T follicular helper cell (primary cell): Measurements from ENCODE around the gene OTUB1.

Experiments used
- DNase-seq: peaks from one replicate; pipeline ENCODE4 v3.0.0-alpha.2; 2020; ENCODE audit warnings: low read depth

OTUB1 gene

DNA sequence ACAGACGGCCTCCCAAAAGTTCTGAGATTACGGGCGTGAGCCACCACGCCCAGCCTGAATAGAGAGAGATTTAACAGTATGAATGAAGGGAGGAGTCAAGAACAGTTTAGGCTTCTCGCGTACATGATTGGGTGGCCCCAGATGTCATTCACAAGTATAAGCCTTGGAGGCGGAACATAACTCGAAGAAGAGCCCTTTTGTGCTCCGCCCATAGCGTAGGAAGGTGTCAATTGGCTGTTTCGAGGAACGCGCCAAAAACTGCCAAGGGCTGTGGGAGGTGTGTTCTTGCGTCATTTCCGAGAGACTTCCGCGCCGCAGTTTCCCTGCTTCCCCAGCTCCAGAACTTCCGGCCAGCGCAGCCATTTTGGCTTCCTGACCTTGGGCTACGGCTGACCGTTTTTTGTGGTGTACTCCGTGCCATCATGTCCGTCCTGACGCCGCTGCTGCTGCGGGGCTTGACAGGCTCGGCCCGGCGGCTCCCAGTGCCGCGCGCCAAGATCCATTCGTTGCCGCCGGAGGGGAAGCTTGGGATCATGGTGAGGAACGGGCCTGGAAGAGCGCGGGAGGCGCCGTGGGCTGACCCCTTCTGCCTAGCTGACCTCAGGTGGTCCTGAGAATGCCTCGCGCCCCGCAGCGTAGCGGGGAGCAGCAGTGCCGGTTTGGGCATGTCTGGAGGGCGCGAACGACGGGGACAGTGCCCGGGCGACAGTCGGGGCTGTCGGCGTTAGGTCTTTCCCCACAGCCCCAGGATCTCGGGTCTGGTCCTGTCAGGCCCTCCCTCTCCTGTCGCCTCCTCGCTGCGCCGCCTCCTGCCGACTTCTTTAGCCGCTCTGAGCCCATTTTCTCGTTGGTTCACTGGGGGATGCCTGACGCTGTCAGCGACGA is 11.7 kb upstream of the OTUB1 start, which contains the start of gene COX8A:
COX8A (plus strand) TSS at position 362 of the 885 bp plus-strand sequence; CDS start at position 423, 61 bp downstream.
- peak; percentile 94 for DNase-seq

GRCh38 chr11:63978551-63979239 is 7.5 kb upstream of the OTUB1 start:
- DNase-seq, result no peak

DNA sequence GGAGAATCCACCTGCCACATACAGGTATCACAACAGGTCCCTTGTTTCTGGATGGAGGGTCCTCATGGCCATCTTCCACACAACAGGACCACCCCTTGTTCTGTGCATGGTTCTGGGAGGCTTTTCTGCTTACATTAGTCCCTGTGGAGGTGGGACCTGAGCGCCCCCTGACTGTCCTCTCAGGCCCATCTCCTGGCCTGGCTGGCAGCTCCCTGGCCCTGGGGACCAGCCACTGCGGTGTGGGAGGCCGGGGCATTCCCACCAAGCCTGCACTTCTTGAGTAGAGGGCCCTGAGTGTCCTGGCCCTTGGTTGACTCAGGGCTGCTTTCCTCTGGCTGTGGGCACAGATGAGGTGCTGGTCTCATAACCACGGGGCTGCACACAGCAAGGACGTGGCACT is 6.8 kb upstream of the OTUB1 start:
- no peak for DNase-seq

- DNase-seq, result peak; percentile 51
Measured at GRCh38 chr11:63985812-63986155, 454 bp upstream of the OTUB1 start.

DNA sequence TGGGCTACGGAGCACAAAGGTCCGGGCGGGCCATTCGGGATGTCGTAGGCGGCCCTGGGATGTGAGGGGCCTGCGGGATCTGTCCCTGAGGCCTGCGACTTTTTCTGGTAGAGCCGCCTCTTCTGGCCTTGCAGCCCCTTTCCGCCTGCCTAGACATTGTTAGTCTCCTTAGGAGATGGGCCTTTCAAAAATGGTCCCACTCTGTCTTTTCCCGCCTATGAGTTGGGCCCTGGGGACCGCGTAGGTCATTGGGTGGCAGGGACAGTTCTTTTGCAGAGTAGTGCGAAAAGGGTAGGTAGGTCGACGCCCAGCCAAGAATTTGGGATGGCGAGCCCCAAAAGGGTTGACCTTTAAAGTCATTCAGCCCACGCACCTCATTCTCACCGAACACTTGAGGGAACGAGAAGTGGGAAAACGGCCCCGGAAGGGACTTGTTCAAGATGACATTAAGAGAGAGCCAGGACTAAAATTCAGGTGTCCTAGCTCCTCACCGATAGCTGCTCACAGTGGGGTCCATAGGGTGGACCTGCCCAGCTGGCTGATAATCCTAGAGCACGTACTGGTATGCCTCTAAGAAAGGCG is 785 bp downstream of the OTUB1 start:
- DNase-seq, result no peak

DNA sequence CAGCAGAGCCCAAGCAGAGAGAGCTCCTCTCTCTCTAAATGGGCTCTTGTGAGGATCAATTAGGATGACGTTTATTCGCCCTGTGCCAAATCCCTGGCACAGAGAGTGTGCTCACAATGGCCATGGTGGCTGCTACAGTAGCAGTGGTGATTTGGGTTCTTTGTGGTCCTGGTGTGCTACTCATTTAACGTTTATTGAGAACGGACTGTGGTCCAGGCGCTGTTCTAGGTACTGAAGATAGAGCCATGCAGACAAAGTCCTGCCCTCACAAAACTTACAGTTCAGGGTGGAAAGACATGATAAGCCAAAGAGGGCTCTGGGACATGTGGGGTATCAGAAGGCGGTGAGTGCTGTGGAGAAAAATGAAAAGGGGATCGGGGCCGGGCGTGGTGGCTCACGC is 5.3 kb downstream of the OTUB1 start:
- DNase-seq, result no peak

GRCh38 chr11:63993100-63993499 is 6.9 kb downstream of the OTUB1 start:
- DNase-seq, result no peak

- DNase-seq, result no peak
Measured at GRCh38 chr11:63993993-63994392, 7.8 kb downstream of the OTUB1 start.

DNA sequence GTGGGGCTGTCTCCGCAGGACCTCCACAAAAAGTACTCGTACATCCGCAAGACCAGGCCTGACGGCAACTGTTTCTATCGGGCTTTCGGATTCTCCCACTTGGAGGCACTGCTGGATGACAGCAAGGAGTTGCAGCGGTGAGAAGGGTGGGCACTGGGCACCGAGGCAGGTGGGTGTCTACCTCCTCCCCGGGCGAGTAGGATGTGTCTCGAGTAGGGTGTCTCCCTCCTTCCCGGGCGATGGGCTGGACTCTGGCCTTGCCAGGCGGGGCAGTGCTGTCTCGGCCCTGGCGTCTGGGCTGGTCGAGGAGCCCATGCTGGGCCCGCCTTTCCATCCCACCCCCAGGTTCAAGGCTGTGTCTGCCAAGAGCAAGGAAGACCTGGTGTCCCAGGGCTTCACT is 10.3 kb downstream of the OTUB1 start:
- DNase-seq, result no peak

GRCh38 chr11:63997104-63997700 is 11.0 kb downstream of the OTUB1 start:
- DNase-seq, result no peak

- DNase-seq, result no peak
Measured at GRCh38 chr11:63997801-63998337, 11.6 kb downstream of the OTUB1 start.

DNA sequence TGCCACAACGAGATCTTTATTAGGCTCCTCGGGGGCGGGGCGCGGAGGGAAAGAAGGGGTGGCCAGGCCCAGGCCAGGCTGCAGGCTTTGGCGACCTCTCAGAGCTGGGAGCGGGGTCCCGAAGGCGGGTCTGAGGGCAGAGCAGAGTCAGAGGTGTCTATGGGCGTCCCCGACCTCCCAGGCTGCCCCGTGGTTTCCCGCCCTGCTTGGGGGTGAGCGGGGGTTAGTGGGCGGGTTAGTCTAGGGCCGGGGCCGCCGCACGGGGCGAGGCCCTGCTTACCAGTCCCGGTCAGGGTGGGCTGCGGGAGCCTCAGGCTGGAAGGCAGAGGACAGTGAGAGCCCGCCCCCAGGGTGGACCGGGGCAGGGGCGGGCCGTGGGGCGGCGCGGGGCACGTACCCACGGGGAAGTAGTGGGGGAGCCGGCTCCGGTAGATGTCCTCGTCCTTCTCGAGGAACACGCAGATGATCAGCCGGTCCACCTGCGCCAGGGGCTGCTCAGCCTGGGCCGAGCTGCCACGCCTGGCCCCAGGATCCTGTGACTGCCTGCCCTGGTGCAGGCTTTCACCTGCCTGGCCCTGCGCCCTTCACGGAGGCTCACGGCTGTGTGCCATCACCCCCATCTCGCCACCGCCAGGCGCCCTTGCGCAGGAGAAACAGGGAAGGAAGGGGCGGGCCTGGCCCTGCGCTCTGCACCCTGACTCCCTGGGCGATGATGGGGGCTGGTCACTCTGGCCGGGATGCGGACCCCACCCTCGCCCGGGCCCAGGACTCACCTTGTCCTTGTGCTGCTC is 12.5 kb downstream of the OTUB1 start:
- no peak for DNase-seq

DNA sequence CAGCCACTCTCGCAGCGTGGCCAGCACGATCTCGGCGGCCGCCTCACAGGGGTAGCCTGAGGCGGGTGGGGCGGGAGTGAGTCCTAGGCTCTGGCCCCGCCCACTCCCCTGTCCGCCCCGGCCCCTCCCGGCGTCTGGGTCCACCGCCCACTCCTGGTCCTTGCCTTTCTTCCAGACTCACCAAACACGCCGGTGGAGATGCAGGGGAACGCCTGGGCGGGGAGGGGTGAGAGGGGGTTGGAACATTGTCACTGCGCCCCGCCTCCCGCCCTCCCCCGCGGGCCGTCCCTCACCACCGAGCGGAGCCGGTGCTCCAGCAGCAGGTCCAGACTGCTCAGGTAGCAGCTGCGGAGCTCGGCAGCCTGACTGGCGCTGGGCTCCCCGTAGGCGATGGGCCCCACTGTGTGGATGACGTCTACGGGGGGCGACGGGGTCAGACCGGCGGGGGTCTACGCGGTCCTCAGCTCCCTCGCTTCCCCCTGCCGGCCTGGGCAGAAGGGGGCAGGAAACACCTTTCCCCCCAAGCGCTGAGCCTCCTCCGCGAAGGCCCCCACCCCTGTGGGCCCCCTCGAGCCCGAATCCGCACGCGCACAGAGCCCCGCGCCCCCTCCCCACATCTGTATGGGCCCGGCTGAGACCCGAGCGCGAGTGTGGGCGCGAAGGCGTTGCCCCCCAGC is 13.2 kb downstream of the OTUB1 start:
- peak; percentile 54 for DNase-seq

DNA sequence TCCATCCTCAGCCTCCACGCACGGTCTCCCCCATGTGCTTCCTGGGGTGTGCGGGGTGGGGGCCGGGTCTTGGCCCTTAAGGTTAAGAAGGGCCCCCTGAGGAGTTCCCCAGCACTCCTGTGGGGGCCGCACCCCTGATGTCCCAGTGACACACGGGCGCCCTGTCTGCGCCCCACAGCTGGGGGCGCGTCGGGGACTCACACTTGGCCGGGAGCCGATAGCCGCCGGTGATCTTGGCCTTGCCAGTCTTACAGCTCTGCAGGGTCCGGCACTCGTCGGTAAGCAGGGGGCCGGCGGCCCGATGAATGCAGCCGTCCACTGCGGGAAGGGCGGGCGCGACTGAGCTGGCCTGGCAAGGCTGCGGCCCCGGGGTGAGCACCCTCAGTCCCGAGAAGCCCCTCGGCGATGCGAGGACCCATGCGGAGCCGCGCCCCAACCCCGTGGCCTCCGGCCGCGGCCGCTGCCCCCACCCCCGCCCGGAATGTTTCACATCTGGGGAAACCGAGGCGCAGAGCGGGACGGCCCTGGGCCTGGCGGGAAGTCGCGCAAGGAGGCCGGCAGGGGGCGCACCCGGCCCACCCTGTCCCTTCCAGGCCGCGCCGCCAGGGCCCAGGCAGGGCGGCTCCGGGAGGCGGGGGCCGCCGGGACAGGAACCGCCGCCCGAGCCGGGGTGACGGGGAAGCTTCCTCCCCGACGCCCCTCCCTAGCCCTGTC is 13.9 kb downstream of the OTUB1 start:
- peak; percentile 66 for DNase-seq

DNA sequence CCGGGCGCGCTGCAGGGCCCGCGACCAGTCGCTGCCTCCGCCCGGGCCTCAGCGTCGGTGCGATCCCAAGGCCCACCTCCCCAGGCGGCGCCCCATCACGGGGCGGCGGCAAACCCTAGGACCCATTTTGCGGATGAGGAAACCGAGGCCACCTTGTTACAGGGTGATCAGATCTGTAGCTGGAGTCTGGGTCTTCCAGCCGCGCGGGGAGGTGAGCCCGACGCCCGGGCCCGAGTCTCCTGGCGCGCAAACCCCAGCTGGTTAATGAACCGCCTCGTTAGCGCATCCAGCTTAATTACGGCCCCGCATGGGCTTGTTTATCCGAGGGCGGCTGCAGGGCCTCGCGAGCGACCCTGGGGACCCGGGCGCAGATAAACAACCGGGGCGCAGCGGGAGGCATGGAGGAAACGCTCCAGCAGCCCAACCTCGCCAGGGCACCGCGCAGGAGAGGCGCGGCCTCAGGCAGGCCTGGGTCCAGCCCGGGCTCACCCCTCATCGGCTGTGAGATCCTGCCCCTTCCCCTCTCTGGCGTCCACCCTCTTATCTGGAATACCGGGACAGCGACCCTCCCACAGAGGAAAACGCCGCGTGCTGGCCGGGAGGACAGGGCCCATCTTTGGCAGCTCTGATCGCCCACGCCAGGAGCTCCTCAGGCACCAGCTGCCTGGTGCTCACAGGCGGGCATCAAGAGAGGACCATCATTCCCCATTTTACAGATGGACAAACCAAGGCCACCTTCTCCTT is 14.7 kb downstream of the OTUB1 start:
- DNase-seq, result no peak

- DNase-seq, result no peak
Measured at GRCh38 chr11:64001484-64002420, 15.5 kb downstream of the OTUB1 start.

- DNase-seq, result no peak
Measured at GRCh38 chr11:64003807-64004589, 17.8 kb downstream of the OTUB1 start.

GRCh38 chr11:64004590-64004984 is 18.3 kb downstream of the OTUB1 start:
- DNase-seq, result no peak
